Measurements from ENCODE around the gene DNAI4.

The DNAI4 gene

GRCh38 chr1:66933887-66934700 is 9.4 kb upstream of the DNAI4 start:
- no peak for DNase-seq (ENCODE audit: low spot score)
- TF ChIP-seq, protein P1, sequence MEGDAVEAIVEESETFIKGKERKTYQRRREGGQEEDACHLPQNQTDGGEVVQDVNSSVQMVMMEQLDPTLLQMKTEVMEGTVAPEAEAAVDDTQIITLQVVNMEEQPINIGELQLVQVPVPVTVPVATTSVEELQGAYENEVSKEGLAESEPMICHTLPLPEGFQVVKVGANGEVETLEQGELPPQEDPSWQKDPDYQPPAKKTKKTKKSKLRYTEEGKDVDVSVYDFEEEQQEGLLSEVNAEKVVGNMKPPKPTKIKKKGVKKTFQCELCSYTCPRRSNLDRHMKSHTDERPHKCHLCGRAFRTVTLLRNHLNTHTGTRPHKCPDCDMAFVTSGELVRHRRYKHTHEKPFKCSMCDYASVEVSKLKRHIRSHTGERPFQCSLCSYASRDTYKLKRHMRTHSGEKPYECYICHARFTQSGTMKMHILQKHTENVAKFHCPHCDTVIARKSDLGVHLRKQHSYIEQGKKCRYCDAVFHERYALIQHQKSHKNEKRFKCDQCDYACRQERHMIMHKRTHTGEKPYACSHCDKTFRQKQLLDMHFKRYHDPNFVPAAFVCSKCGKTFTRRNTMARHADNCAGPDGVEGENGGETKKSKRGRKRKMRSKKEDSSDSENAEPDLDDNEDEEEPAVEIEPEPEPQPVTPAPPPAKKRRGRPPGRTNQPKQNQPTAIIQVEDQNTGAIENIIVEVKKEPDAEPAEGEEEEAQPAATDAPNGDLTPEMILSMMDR (IDR thresholded peaks at IDR 0.05; ENCODE audit: extremely low read depth, missing control alignments): no peak

DNA sequence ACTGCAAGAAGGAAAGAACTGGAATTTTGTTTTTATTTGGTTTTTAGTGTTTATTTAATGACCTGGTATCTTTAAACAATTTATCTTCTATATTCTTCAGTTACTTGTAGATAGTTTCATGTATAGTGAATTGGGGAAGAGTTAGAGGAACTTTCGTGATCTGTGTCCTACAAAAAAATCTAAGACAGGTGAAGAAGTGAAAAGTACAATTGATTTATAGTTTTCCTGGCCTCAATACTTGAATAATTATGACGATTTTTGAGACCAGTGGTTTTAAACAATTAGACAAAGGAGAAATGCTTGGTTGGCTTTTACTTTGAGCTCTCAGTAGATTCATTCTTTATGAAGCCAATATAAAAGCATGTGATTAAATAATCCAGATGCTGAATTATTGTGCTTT is 7.6 kb upstream of the DNAI4 start:
- TF ChIP-seq, protein P1 (IDR thresholded peaks at IDR 0.05; ENCODE audit: extremely low read depth, missing control alignments): no peak

GRCh38 chr1:66931590-66931989 is 6.9 kb upstream of the DNAI4 start:
- no peak for DNase-seq (ENCODE audit: low spot score)
- TF ChIP-seq, protein P1 (IDR thresholded peaks at IDR 0.05; ENCODE audit: extremely low read depth, missing control alignments): no peak

More for the DNA sequence above, 7.6 kb upstream of the DNAI4 start:
- DNase-seq (ENCODE audit: low spot score): no peak

GRCh38 chr1:66930823-66931174 is 6.1 kb upstream of the DNAI4 start:
- DNase-seq (ENCODE audit: low spot score): no peak
- TF ChIP-seq, protein P1 (IDR thresholded peaks at IDR 0.05; ENCODE audit: extremely low read depth, missing control alignments): no peak

- TF ChIP-seq, protein P1 (IDR thresholded peaks at IDR 0.05; ENCODE audit: extremely low read depth, missing control alignments): no peak
- peak; percentile 91 for DNase-seq (ENCODE audit: low spot score)
Observed at GRCh38 chr1:66929999-66930822, 5.6 kb upstream of the DNAI4 start.

- TF ChIP-seq, protein P1 (IDR thresholded peaks at IDR 0.05; ENCODE audit: extremely low read depth, missing control alignments): no peak
- DNase-seq (ENCODE audit: low spot score): no peak
Observed at GRCh38 chr1:66929691-66929998, 5.0 kb upstream of the DNAI4 start.

GRCh38 chr1:66929146-66929688 is 4.6 kb upstream of the DNAI4 start:
- DNase-seq (ENCODE audit: low spot score): no peak

More at GRCh38 chr1:66929146-66929688, 4.6 kb upstream of the DNAI4 start:
- TF ChIP-seq, protein P1 (IDR thresholded peaks at IDR 0.05; ENCODE audit: extremely low read depth, missing control alignments): no peak

Data from GM20000 (cell line).